HepG2 (cell line): ENCODE data around the gene GPR68.

Experiments
- NFIC ChIP-seq: IDR thresholded peaks from 2 replicates; pipeline ENCODE4 v1.6.1; 2012; ENCODE audit warnings: mild to moderate bottlenecking, low read length, inconsistent platforms
- RBM39 ChIP-seq: fragments of 200-400 bp; formaldehyde crosslinking; IDR thresholded peaks from one replicate; pipeline ENCODE4 v1.6.1; 2018; ENCODE audit warnings: antibody characterized with exemption, mild to moderate bottlenecking, low read depth, low read length; ENCODE audit not compliant: poor library complexity, severe bottlenecking
- ZBTB1 ChIP-seq: sonication (generic); formaldehyde crosslinking; IDR thresholded peaks from 2 replicates; pipeline ENCODE4 v1.4.0; 2020; ENCODE audit warnings: missing genetic modification reagents, borderline replicate concordance
- ZNF577 ChIP-seq: sonication (generic); formaldehyde crosslinking; IDR thresholded peaks from 2 replicates; pipeline ENCODE4 v1.4.0; 2020; ENCODE audit warnings: mild to moderate bottlenecking, low read depth, missing genetic modification reagents, borderline replicate concordance

DNA sequence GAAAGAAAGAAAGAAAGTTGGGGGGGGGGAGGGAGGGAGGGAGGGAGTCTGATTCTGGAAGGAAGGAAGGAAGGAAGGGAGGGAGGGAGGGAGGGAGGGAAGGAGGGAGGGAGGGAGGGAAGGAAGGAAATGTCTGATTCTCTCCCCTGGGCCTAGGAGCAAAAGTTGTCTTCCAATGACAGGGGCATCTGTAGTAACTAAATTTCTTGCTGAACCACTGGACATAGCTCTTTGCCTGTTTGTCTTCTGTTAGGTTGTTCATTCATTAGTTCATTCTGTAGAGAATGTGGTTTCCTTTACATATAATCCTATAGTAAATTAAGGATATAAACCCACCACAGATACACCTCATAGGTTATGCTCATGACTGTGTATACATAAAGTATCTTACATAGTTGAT lies 59.9 kb downstream of the GPR68 start:
- no peak for TF ChIP-seq ZNF577 (CRISPR knock-in tag)
- TF ChIP-seq NFIC, result no peak
- TF ChIP-seq RBM39, result no peak
- TF ChIP-seq ZBTB1 (CRISPR knock-in tag), result no peak
